HEK293 (cell line): ENCODE measurements around the gene SCOC.

ENCODE experiments used
- CTCF ChIA-PET: fragments of 350-600 bp; formaldehyde crosslinking; extraction: SDS; loops from one replicate; lab custom pipeline; 2021; ENCODE audit warnings: antibody characterized with exemption; lab: Yijun Ruan, JAX
- POLR2A ChIA-PET: fragments of 300-600 bp; formaldehyde crosslinking; extraction: SDS; loops from one replicate; lab custom pipeline; 2020; ENCODE audit warnings: antibody characterized with exemption, inconsistent platforms; lab: Yijun Ruan, JAX
- H3K27ac ChIP-seq: fragments of 200-500 bp; sonication (Bioruptor generic); 2 replicates; pipeline ENCODE4 v1.5.1; 2014; ENCODE audit warnings: low read depth, low read length, control low read depth, inconsistent platforms; ENCODE audit errors: extremely low read depth
- H3K36me3 ChIP-seq, 2 experiments: fragments of 200-500 bp in 1 of 2; sonication (Bioruptor generic) in 1 of 2; 1 replicate in 1 of 2; 2 replicates in 1 of 2; pipeline ENCODE4 v1.5.1; 2014 to 2017; ENCODE audit warnings: inconsistent platforms in 2 of 2, low read length in 2 of 2; ENCODE audit not compliant: control insufficient read depth in 2 of 2, insufficient read depth in 1 of 2
- H3K4me1 ChIP-seq: fragments of 200-500 bp; sonication (Bioruptor generic); 2 replicates; pipeline ENCODE4 v1.5.1; 2014; ENCODE audit warnings: mild to moderate bottlenecking, low read length, inconsistent platforms; ENCODE audit not compliant: control insufficient read depth, insufficient read depth
- H3K4me3 ChIP-seq: 2 replicates; pipeline ENCODE4 v1.5.1; 2011; ENCODE audit warnings: low read depth, mild to moderate bottlenecking, control low read depth, low read length, moderate library complexity
- H3K9me3 ChIP-seq: fragments of 200-500 bp; sonication (Bioruptor generic); 2 replicates; pipeline ENCODE4 v1.5.1; 2014; ENCODE audit warnings: low read depth, low read length, inconsistent platforms; ENCODE audit not compliant: control insufficient read depth, insufficient read depth
- HIC1 ChIP-seq: fragments of 450-650 bp; formaldehyde crosslinking; IDR thresholded peaks from 2 replicates; pipeline ENCODE4 v1.5.1; 2016; ENCODE audit warnings: missing biosample characterization, missing genetic modification characterization
- HOXC10 ChIP-seq: sonication (generic); formaldehyde crosslinking; IDR thresholded peaks from 2 replicates; pipeline ENCODE4 v1.8.1; 2023; ENCODE audit warnings: mild to moderate bottlenecking, missing genetic modification reagents
- MEIS1 ChIP-seq: sonication (generic); formaldehyde crosslinking; IDR thresholded peaks from 2 replicates; pipeline ENCODE4 v1.8.1; 2022; ENCODE audit warnings: missing genetic modification reagents, mild to moderate bottlenecking, borderline replicate concordance
- OSR2 ChIP-seq: fragments of 450-650 bp; formaldehyde crosslinking; IDR thresholded peaks from 2 replicates; pipeline ENCODE4 v1.5.1; 2016; ENCODE audit warnings: missing biosample characterization, missing genetic modification characterization
- PATZ1 ChIP-seq: fragments of 450-650 bp; formaldehyde crosslinking; IDR thresholded peaks from 2 replicates; pipeline ENCODE4 v1.5.1; 2016; ENCODE audit warnings: missing biosample characterization, missing genetic modification characterization
- PRDM6 ChIP-seq: fragments of 450-650 bp; formaldehyde crosslinking; IDR thresholded peaks from 2 replicates; pipeline ENCODE4 v1.5.1; 2017; ENCODE audit warnings: missing biosample characterization, missing genetic modification characterization
- SALL2 ChIP-seq: fragments of 450-650 bp; formaldehyde crosslinking; IDR thresholded peaks from 2 replicates; pipeline ENCODE4 v1.5.0; 2017; ENCODE audit warnings: missing biosample characterization, mild to moderate bottlenecking, missing genetic modification characterization, borderline replicate concordance
- SCRT1 ChIP-seq: fragments of 450-650 bp; formaldehyde crosslinking; IDR thresholded peaks from 2 replicates; pipeline ENCODE4 v1.5.1; 2016; ENCODE audit warnings: missing biosample characterization, missing genetic modification characterization, borderline replicate concordance
- ZBTB10 ChIP-seq: fragments of 450-650 bp; formaldehyde crosslinking; IDR thresholded peaks from 2 replicates; pipeline ENCODE4 v1.5.1; 2016; ENCODE audit warnings: missing biosample characterization, missing genetic modification characterization
- ZNF146 ChIP-seq: fragments of 450-650 bp; formaldehyde crosslinking; IDR thresholded peaks from 2 replicates; pipeline ENCODE4 v1.5.1; 2016; ENCODE audit warnings: missing biosample characterization, missing genetic modification characterization
- ZNF19 ChIP-seq: fragments of 450-650 bp; formaldehyde crosslinking; IDR thresholded peaks from 2 replicates; pipeline ENCODE4; 2016; ENCODE audit warnings: missing biosample characterization, missing genetic modification characterization, low read depth
- ZNF24 ChIP-seq: fragments of 450-650 bp; formaldehyde crosslinking; IDR thresholded peaks from 2 replicates; pipeline ENCODE4 v1.5.1; 2016; ENCODE audit warnings: missing biosample characterization, missing genetic modification characterization
- ZNF292 ChIP-seq: fragments of 450-650 bp; formaldehyde crosslinking; IDR thresholded peaks from 2 replicates; pipeline ENCODE4 v1.5.1; 2016; ENCODE audit warnings: low read depth, missing biosample characterization, missing genetic modification characterization, borderline replicate concordance
- ZNF335 ChIP-seq: fragments of 450-650 bp; formaldehyde crosslinking; conservative IDR thresholded peaks from 2 replicates; pipeline ENCODE4 v1.5.1; 2016; ENCODE audit warnings: missing biosample characterization, missing genetic modification characterization
- ZNF433 ChIP-seq: fragments of 450-650 bp; formaldehyde crosslinking; IDR thresholded peaks from 2 replicates; pipeline ENCODE4 v1.5.1; 2016; ENCODE audit warnings: missing biosample characterization, missing genetic modification characterization, low read depth
- ZNF692 ChIP-seq: fragments of 450-650 bp; formaldehyde crosslinking; IDR thresholded peaks from 2 replicates; pipeline ENCODE4 v1.5.1; 2016; ENCODE audit warnings: missing biosample characterization, missing genetic modification characterization
- ZNF792 ChIP-seq: fragments of 450-650 bp; formaldehyde crosslinking; IDR thresholded peaks from 2 replicates; pipeline ENCODE4 v1.5.1; 2016; ENCODE audit warnings: missing biosample characterization, missing genetic modification characterization

The SCOC gene

GRCh38 chr4:140326395-140326993 lies 47.0 kb upstream of the SCOC start:
- POLR2A ChIA-PET = no interaction called here
- TF ChIP-seq ZNF692 = no peak
- no peak for TF ChIP-seq SCRT1
- TF ChIP-seq SALL2 (tag by site-specific recombination) = no peak
- TF ChIP-seq PRDM6 (tag by site-specific recombination) = no peak
- no peak overlapping the region for H3K27ac ChIP-seq
- no peaks in the 10 kb centered on the region for H3K9me3 ChIP-seq
- no peaks in the 10 kb centered on the region for H3K4me1 ChIP-seq
- CTCF ChIA-PET = interaction anchor here (0.6 to 2.3 kb wide), 6 partner anchors 9 to 544 kb away, joined by 3 to 9 read pairs (median 3); no protein-coding TSS in a partner anchor
- no peaks in the 10 kb centered on the region for H3K36me3 ChIP-seq
- no peak overlapping the region for H3K4me3 ChIP-seq

GRCh38 chr4:140330311-140330900 lies 43.0 kb upstream of the SCOC start:
- Histone ChIP-seq H3K36me3 (no peaks in the 10 kb centered on the region), H3K27ac (no peak overlapping the region), H3K9me3 (no peaks in the 10 kb centered on the region)
- no peak for TF ChIP-seq ZNF146
- no peak for TF ChIP-seq ZBTB10 (tag by site-specific recombination)
- no peak for TF ChIP-seq MEIS1 (CRISPR knock-in tag)
- TF ChIP-seq HOXC10 (CRISPR knock-in tag) = no peak
- no peak for TF ChIP-seq ZNF19 (tag by site-specific recombination)
- TF ChIP-seq PATZ1 (tag by site-specific recombination) = no peak
- no peak for TF ChIP-seq OSR2 (tag by site-specific recombination)
- TF ChIP-seq ZNF335 = no peak
- no peak for TF ChIP-seq ZNF433 (tag by site-specific recombination)
- TF ChIP-seq ZNF292 (tag by site-specific recombination) = no peak
- TF ChIP-seq ZNF792 = no peak
- no peak for TF ChIP-seq HIC1
- TF ChIP-seq ZNF24 = no peak
- TF ChIP-seq, all 188 proteins: peak for 0
- H3K4me1 ChIP-seq = no peaks in the 10 kb centered on the region
- ChIA-PET POLR2A (no interaction called here), CTCF (interaction anchor here (0.8 to 2.9 kb wide), 11 partner anchors 10 to 803 kb away, joined by 3 to 15 read pairs (median 4); partner anchors contain the start of gene RNF150)
- no peak overlapping the region for H3K4me3 ChIP-seq
